ENCODE data around the gene TOMM40L. TPM values are rescaled to one million over a fixed set of nuclear protein-coding genes. Genes with fewer than 3 reads are reported as not detected.

Gene TOMM40L
- total RNA-seq, 1 donor from 2014 or later: 11.6 TPM

- no peak for DNase-seq
- Histone ChIP-seq H3K27ac (no peak overlapping the region), H3K27me3 (peaks cover 29% of the 10 kb centered on the region), H3K4me3 (no peak overlapping the region), H3K36me3 (no peaks in the 10 kb centered on the region), H3K9me3 (no peaks in the 10 kb centered on the region), H3K4me1 (no peaks in the 10 kb centered on the region)
- no peak for TF ChIP-seq CTCF (IDR thresholded peaks at IDR 0.05)
- peak; percentile 66 for ATAC-seq
- intact Hi-C loops (cut with DNase I): no loop called here
Measured at GRCh38 chr1:161260376-161261260, 34.8 kb downstream of the TOMM40L start.

- DNase-seq (no peak), ATAC-seq (no peak)
- intact Hi-C loops (cut with DNase I): no loop called here
- H3K36me3 ChIP-seq: no peaks in the 10 kb centered on the region
- H3K4me1 ChIP-seq: no peaks in the 10 kb centered on the region
- no peak overlapping the region for H3K4me3 ChIP-seq
- H3K27ac ChIP-seq: no peak overlapping the region
- peaks cover 29% of the 10 kb centered on the region for H3K27me3 ChIP-seq
- H3K9me3 ChIP-seq: no peaks in the 10 kb centered on the region
- TF ChIP-seq CTCF (IDR thresholded peaks at IDR 0.05): no peak
Measured at GRCh38 chr1:161261261-161262235, 35.7 kb downstream of the TOMM40L start.

- H3K9me3 ChIP-seq: no peaks in the 10 kb centered on the region
- ATAC-seq (no peak), DNase-seq (no peak)
- H3K36me3 ChIP-seq: no peaks in the 10 kb centered on the region
- intact Hi-C loops (cut with DNase I): no loop called here
- peaks cover 1% of the 10 kb centered on the region for H3K27me3 ChIP-seq
- no peak overlapping the region for H3K4me3 ChIP-seq
- no peak for TF ChIP-seq CTCF (IDR thresholded peaks at IDR 0.05)
- no peaks in the 10 kb centered on the region for H3K4me1 ChIP-seq
- H3K27ac ChIP-seq: no peak overlapping the region
Measured at GRCh38 chr1:161265305-161265704, 39.4 kb downstream of the TOMM40L start.

GRCh38 chr1:161266202-161266601, 40.3 kb downstream of the TOMM40L start:
- ATAC-seq: peak; percentile 36
- no peaks in the 10 kb centered on the region for H3K27me3 ChIP-seq
- intact Hi-C loops (cut with DNase I): no loop called here
- H3K36me3 ChIP-seq: no peaks in the 10 kb centered on the region
- no peak overlapping the region for H3K4me3 ChIP-seq
- TF ChIP-seq CTCF (IDR thresholded peaks at IDR 0.05): no peak
- no peak overlapping the region for H3K27ac ChIP-seq
- no peak for DNase-seq
- H3K4me1 ChIP-seq: no peaks in the 10 kb centered on the region
- H3K9me3 ChIP-seq: no peaks in the 10 kb centered on the region

GRCh38 chr1:161266836-161267235, 41.0 kb downstream of the TOMM40L start:
- Histone ChIP-seq H3K9me3 (no peaks in the 10 kb centered on the region), H3K27me3 (no peaks in the 10 kb centered on the region), H3K4me1 (no peaks in the 10 kb centered on the region), H3K36me3 (no peaks in the 10 kb centered on the region), H3K4me3 (no peak overlapping the region), H3K27ac (no peak overlapping the region)
- intact Hi-C loops (cut with DNase I): no loop called here
- no peak for TF ChIP-seq CTCF (IDR thresholded peaks at IDR 0.05)
- ATAC-seq (no peak), DNase-seq (no peak)

Data from upper lobe of right lung (tissue), 1 donor.